Islet precursor cell (in vitro differentiated cells): ENCODE data around the gene ERC2.
A peak's percentile ranks its signal among the peaks of the same experiment; 100 is the strongest.

Experiments used
- DNase-seq: peaks from one replicate; pipeline ENCODE4 v3.0.0-alpha.2; 2018

The ERC2 gene

DNA sequence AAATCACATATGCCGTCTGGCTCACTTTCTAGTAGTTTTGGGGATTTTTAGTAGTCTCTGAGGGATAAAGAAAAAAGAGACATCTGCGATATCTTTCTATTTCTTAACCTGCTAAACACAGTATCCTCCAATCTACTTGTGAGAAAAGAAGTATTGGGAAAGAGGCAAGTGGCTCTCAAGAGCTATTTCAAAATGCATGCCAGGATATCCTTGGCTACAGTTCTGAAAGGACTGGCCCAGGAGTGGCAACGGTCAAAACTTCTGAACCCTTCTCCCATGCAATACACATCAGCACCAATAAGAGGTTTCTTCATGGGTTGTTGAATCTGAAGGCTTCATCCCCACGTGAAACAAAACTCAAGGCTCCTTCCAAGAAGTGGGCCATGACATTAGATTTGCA lies 777.1 kb downstream of the ERC2 start:
- no peak for DNase-seq

DNA sequence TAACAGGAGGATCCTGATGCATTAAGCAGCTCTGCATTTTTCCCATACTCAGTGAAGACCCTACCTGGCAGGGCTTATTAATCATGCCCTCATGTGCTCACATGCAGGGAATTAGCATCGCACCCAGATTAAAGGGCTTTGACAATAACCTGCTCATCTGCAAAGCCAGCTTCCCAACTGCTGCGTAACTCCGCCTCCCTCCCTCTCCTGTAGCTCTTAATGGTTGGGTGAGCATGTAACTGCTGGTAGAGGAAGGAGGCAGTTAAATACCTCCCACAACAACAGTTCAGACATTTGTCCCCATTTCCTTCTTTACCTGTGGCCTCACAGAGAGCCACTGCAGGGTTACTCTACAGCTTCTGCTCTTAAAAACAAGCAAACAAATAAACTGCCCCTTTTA lies 777.5 kb downstream of the ERC2 start:
- peak; percentile 81 for DNase-seq

GRCh38 chr3:55690177-55690576 lies 778.1 kb downstream of the ERC2 start:
- no peak for DNase-seq

- peak; percentile 49 for DNase-seq
Observed at GRCh38 chr3:55688154-55688553, 780.1 kb downstream of the ERC2 start.

GRCh38 chr3:55687526-55687925 lies 780.7 kb downstream of the ERC2 start:
- peak; percentile 82 for DNase-seq

GRCh38 chr3:55686426-55687254 lies 781.6 kb downstream of the ERC2 start:
- peak; percentile 82 for DNase-seq

DNA sequence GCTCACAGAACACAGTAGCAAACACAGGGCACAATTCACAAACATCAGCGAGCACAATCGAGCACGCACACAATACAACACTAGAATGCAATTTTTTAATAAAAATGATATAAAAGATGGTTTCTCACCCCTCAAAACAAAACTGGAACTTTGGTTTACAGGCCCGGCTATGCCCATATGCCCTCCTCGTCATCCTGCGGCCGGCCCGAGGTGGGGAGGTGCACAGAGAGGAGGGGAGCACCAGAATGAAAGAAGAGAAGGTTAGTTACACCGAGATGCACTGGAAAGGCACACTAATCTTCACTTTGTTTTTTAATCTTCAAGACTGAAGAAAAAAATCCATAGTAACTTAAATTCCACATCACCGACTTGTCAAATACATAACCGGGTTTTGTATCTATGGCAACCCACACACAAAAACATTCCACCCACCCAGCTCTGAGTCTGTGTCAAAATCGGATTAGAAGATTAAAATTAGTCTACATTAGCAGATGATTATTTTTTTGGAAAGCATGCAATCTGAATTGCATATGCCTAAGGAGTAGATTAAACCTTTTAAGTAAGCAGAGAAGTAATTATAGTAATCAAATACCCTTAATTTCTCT lies 784.5 kb downstream of the ERC2 start:
- peak; percentile 16 for DNase-seq

DNA sequence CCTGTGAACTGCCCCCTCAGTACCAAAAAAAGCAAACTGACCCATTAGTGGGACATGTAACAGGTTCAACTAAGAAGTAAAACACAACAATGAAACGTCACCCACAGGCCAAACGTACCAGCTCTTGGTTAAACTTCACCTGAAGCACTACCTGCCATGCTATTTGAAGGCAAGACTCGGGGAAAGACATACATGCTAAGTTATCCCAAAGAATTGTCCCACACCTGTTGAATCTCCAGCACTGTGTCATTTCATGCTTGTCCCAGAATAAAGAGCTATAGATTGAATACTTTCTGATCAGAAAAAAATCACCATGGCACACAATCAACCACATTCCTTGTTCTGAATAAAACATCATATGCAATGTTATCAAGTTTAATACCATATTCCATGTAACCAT lies 785.8 kb downstream of the ERC2 start:
- no peak for DNase-seq

- DNase-seq = peak; percentile 31
Observed at GRCh38 chr3:55678546-55679216, 789.6 kb downstream of the ERC2 start.

DNA sequence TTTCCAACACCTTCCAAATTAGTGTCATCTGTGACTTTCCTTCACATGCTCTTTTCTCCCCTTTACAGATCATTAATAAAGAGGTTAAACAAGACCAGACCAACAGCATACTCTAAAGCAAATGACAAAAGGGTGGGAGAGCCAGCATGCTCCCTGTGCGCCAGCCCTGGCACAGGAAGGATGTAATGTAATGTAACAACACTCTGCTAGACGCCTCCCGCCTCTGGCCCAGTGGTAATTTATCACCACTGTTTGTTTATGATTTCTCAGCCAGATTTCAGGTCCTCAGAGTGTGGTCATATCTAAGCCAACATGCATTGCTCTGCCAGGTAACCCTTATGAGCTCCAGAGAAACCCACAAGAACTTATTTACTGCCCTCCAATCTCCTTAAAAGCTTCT lies 791.6 kb downstream of the ERC2 start:
- no peak for DNase-seq

DNA sequence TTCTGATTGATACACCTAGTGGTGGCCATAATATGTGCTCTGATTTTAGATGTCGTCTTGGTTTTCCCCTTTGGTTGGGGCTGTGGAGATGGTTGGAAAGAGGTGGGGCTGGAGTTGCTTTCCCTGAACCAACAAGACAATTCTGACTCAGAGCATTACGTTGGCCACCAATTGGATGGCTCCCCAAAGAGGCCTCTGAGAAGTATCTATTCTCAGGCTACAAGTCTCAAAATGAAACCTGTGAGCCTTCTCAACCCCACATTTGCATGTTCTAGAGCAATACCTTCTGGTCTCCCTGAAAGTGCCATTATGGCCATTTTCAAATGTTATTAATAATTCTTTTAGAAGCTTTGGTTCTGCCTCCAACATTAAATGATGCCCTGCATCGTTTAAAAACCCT lies 792.8 kb downstream of the ERC2 start:
- no peak for DNase-seq

GRCh38 chr3:55673764-55674163 lies 794.5 kb downstream of the ERC2 start:
- no peak for DNase-seq

DNA sequence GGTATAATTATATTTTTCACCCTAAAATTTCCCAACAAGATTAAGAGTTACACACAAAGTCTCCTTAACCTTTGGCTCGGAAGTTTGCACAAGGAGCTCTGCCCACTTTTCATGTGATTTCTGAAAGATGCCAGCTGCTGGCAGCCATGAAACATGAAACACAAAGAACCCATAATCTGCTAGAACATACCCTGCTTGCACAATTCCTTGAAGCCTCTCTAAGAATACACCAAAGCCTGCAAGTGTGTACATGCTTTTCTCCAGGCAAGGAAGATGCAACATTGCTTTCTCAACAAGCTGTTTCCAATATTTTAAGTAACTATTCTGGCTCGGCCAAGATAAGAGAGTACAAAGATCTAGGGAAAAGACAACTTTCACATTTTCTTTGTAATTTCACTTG lies 799.1 kb downstream of the ERC2 start:
- no peak for DNase-seq

DNA sequence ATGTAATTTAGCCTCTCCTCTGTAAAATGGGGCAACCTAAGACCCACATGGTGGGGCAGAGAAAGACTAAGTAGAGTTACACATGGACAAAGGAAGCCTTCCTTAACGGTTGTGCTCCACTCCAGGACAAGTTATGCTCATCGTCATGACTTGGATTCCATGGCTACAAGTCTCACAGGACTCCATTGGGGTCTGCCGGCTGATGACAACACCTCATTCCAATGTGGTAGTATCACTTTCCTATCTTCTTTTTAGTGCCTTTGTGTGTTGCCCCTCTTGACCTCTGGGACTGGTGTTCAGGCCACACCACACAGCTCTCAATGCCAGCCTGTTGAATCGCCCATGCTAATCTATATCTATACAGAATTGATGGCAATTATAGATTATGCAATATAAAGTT lies 799.9 kb downstream of the ERC2 start:
- peak; percentile 90 for DNase-seq

DNA sequence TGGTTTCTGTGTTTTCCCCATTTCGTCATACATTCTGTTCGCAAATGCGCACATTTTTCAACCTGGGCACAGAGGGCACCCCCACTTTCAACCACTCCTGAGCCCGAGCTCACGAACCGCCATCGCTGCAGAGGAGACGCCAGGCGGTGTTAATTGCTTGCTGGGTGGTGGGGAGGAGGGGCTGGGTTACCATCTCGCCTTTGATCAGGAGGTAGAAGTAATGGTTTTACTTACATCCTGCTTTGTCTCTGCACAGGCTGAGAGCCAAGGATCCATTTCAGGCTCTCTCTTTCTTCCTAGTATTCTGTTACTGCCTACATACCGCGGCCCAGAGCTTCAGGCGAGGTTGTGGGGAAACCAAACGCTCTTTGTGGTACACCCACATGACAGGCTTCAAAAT lies 803.9 kb downstream of the ERC2 start:
- peak; percentile 61 for DNase-seq

DNA sequence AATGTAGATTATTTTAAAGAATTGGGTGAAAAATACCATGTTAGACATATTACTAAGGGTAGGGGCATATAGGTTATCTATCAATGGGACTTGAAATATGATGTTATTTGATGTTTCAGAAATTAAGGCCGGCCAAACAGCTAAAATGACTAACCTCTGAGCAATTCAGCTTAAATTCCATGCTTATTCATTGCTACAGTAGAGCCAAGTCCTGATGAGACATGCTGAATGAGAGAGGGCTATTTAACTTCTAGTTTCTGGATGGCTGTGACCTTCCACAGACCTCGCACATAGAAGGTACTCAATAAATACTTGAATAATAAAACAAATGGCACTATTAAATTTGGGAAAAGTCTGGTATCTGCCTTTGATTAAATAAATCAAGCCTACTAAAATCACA lies 805.6 kb downstream of the ERC2 start:
- no peak for DNase-seq

DNA sequence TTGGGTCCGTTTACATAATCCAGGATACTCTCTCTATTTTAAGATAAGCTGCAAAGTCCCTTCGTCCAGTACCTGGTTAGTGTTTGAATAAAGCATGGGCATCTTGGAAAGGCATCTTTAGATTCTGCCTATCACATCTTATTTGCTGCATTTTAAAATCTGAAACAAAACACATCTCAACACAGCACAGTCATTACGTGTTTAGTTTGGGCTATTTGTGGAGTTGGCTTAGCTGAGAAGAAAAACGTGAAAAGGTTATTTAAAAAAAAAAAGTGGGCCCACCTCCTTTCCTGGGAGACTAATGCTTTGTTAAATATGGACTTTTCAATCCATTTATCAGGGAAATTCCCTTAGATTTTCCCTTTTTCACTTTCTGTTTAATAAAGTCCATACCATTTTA lies 806.7 kb downstream of the ERC2 start:
- DNase-seq = no peak

DNA sequence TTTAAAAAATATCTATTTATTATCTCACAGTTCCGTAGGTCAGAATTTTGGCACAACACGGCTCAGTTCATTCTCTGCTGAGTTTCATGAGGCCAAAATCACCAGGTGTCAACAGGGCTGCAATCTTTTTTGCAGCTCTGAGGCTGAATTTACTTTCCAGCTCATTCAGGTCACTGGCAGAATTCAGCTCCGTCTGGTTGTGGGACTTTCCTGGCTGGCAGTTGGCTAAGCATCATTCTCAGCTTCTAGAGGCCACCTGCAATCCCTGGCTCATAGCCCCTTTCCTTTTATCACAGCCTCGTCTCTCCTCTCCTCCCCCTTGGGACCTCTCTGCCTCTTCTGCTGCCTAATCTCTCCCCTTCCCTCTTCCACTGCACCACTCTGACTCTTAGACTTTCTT lies 807.1 kb downstream of the ERC2 start:
- DNase-seq = no peak

- DNase-seq = no peak
Observed at GRCh38 chr3:55660642-55661041, 807.6 kb downstream of the ERC2 start.

GRCh38 chr3:55659701-55660100 lies 808.6 kb downstream of the ERC2 start:
- no peak for DNase-seq

DNA sequence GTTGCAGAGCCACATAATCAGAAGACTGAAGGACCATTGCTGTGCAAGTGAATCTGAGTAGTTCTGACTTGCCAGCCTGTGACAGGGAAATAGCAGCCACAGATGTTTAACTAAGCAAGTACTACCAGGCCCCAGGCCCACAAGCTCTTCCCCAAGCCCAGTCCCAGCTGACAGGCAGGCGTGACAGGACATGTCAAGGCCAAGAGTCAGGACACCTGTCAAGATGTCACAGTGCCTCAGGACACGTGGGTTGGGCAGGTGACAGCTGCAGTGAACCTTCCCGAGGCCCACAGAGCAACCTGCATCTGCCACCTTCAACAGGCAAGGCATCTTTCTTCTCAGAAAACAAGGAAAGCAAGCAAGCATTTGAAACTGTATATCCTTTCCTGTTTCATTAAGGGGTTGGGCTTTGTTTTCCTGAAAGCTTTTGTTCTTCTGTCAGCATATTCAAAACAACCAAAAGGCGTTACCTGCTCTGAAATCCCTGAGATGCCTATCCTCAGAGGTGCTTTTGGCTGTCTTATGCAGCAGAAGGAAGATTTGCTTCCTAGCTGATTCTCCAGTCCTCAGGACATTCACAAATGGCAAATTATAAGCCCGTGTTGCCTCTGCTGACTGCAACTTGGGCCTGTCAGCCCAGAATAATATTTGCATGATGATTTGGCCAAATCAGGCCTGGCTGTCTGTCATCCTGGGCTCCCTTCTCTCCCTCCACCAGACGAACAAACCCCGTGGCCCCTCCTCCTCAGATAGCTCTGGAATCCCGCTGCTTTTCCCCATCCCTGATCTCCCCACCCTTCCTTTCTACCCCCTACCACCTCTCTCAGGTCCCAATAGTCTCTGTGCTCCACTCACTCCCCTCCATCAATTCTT lies 809.3 kb downstream of the ERC2 start:
- no peak for DNase-seq

DNA sequence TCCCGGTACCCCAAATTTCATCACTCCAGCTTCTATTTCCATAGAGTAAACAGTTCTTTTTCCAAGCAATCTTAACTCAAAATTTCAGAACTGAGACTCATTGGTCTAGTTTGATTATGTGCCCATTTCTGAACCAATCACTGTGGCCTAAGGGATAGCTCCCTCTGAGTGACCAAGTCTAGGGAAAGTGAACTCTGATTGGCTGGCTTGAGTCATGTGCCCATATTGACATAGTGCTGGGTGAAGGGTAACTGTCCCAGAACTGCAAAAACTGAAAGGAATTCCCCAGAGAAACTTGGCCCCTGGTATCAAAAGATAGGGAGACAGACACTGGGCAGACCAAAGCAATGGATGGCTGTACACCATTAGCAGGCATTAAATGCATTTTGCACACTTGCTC lies 810.0 kb downstream of the ERC2 start:
- no peak for DNase-seq

DNA sequence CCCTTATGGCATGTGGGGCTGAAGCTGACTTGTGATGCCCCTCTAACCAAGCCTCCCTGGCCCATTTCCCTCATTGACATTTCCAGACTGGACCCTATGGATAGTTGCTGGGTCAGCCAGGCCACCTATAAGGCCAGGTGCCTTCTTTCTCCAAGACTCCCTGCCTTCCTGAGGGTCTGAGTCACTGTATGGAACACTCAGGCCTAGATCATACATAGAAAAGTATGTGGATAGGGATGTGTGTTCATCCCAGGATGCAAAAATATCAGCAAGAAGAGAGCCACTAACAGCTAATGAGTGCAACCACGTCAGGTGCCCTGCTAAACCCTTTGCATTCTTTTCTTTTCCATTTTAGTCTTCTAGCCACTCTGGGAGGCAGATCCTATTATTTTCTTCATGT lies 812.7 kb downstream of the ERC2 start:
- no peak for DNase-seq
